WTC11 (cell line): ENCODE measurements around the gene PTPRF.

Source experiments
- CREB1 ChIP-seq: sonication (generic); formaldehyde crosslinking; IDR thresholded peaks from 2 replicates; pipeline ENCODE4 v1.8.0; 2023; ENCODE audit warnings: mild to moderate bottlenecking, missing genetic modification reagents
- CTCF ChIP-seq: fragments of 200-600 bp; IDR thresholded peaks from 2 replicates; pipeline ENCODE4 v1.8.0; 2022; ENCODE audit warnings: antibody characterized with exemption
- ERG ChIP-seq: fragments of 250-450 bp; sonication (Bioruptor Pico); IDR thresholded peaks from 2 replicates; pipeline ENCODE4 v1.8.0; 2021; ENCODE audit warnings: mild to moderate bottlenecking
- ESRRA ChIP-seq: sonication (generic); formaldehyde crosslinking; IDR thresholded peaks from 2 replicates; pipeline ENCODE4 v1.8.1; 2022; ENCODE audit warnings: mild to moderate bottlenecking, missing genetic modification reagents, borderline replicate concordance
- KAT7 ChIP-seq: sonication (generic); formaldehyde crosslinking; IDR thresholded peaks from 2 replicates; pipeline ENCODE4 v1.8.1; 2023; ENCODE audit warnings: missing genetic modification reagents, mild to moderate bottlenecking, borderline replicate concordance
- MAX ChIP-seq: sonication (generic); formaldehyde crosslinking; IDR thresholded peaks from 2 replicates; pipeline ENCODE4 v1.8.0; 2022; ENCODE audit warnings: mild to moderate bottlenecking, missing genetic modification reagents
- NFATC4 ChIP-seq: fragments of 250-450 bp; sonication (Bioruptor Pico); IDR thresholded peaks from 2 replicates; pipeline ENCODE4 v1.9.0; 2021; ENCODE audit warnings: mild to moderate bottlenecking
- NR3C1 ChIP-seq: sonication (generic); formaldehyde crosslinking; conservative IDR thresholded peaks from 2 replicates; pipeline ENCODE4 v1.8.1; 2023; ENCODE audit warnings: low read depth, mild to moderate bottlenecking, missing genetic modification reagents
- RORB ChIP-seq: fragments of 250-450 bp; sonication (Bioruptor Pico); IDR thresholded peaks from 2 replicates; pipeline ENCODE4 v1.9.0; 2021; ENCODE audit warnings: mild to moderate bottlenecking
- SP1 ChIP-seq: sonication (generic); formaldehyde crosslinking; conservative IDR thresholded peaks from 2 replicates; pipeline ENCODE4 v1.8.1; 2022; ENCODE audit warnings: missing genetic modification reagents
- USF1 ChIP-seq: sonication (generic); formaldehyde crosslinking; IDR thresholded peaks from 2 replicates; pipeline ENCODE4 v1.8.0; 2022; ENCODE audit warnings: mild to moderate bottlenecking, missing genetic modification reagents
- ZBTB43 ChIP-seq: sonication (generic); formaldehyde crosslinking; IDR thresholded peaks from 2 replicates; pipeline ENCODE4 v1.8.1; 2023; ENCODE audit warnings: mild to moderate bottlenecking, missing genetic modification reagents

- TF ChIP-seq CTCF (no peak), KAT7 (CRISPR knock-in tag) (no peak), SP1 (CRISPR knock-in tag) (no peak), CREB1 (CRISPR knock-in tag) (no peak), MAX (CRISPR knock-in tag) (no peak), NR3C1 (CRISPR knock-in tag) (no peak), RORB (CRISPR knock-in tag) (no peak), ESRRA (CRISPR knock-in tag) (no peak), NFATC4 (no peak), USF1 (no peak), ZBTB43 (no peak), ERG (CRISPR knock-in tag) (no peak)
These were observed 83.5 kb downstream of the PTPRF start for GRCh38 chr1:43614211-43614610.
